SK-N-SH treated with all-trans-retinoic acid at 6 μM for 48 hours (cell line): ENCODE data around the gene SOX6.

ENCODE experiments used
- CSDC2 ChIP-seq: fragments of 250-450 bp; sonication (Bioruptor Pico); IDR thresholded peaks from 2 replicates; pipeline ENCODE4 v1.5.0; 2020; ENCODE audit warnings: mild to moderate bottlenecking, moderate library complexity
- PATZ1 ChIP-seq: fragments of 250-450 bp; sonication (Bioruptor Pico); IDR thresholded peaks from 2 replicates; pipeline ENCODE4 v1.8.0; 2020; ENCODE audit warnings: mild to moderate bottlenecking, moderate library complexity, borderline replicate concordance
- RARB ChIP-seq: fragments of 250-450 bp; sonication (Bioruptor Pico); IDR thresholded peaks from 2 replicates; pipeline ENCODE4 v1.8.0; 2021; ENCODE audit warnings: mild to moderate bottlenecking, moderate library complexity
- ZFP30 ChIP-seq: fragments of 450-650 bp; formaldehyde crosslinking; IDR thresholded peaks from 2 replicates; pipeline ENCODE4 v1.5.0; 2022; ENCODE audit warnings: mild to moderate bottlenecking, moderate library complexity

GRCh38 chr11:15918674-15919073 lies 437.7 kb downstream of the SOX6 start:
- TF ChIP-seq CSDC2 (CRISPR knock-in tag) (no peak), PATZ1 (no peak), ZFP30 (no peak), RARB (CRISPR knock-in tag) (no peak)
